PC-3 (cell line): ENCODE data around the gene CPA2. TPM values are rescaled to one million over a fixed set of nuclear protein-coding genes. Genes with fewer than 3 reads are reported as not detected.
A peak's percentile ranks its signal among the peaks of the same experiment; 100 is the strongest.

Experiments used
- ATAC-seq: fragments of 200-7000 bp; cut with Tn5 transposase; 2 replicates; pipeline ENCODE4 v1.9.1; 2020; ENCODE audit warnings: mild to moderate bottlenecking, moderate library complexity
- BruUV-seq: library from RNA; stranded (reverse); fragments of 400-500 nt; replicated peaks from 2 replicates; lab custom pipeline; 2021; lab: Mats Ljungman, UMichigan
- CTCF ChIA-PET: fragments of 300-600 bp; sonication (Branson Sonifier 250); formaldehyde crosslinking; loops from one replicate; lab custom pipeline; 2022; ENCODE audit warnings: antibody characterized with exemption; lab: Charles Lee
- POLR2A ChIA-PET: fragments of 300-600 bp; sonication (Branson Sonifier 250); formaldehyde crosslinking; loops from one replicate; lab custom pipeline; 2022; ENCODE audit warnings: antibody characterized with exemption; ENCODE audit not compliant: unreplicated experiment; lab: Charles Lee
- DNase-seq: peaks from one replicate; pipeline ENCODE4 v3.0.0-alpha.2; 2015
- H2AFZ ChIP-seq: fragments of 300-600 bp; sonication (generic); 2 replicates; pipeline ENCODE4 v1.6.0; 2016; ENCODE audit warnings: antibody characterized with exemption, low read length
- H3F3A ChIP-seq: fragments of 300-600 bp; sonication (generic); one replicate; pipeline ENCODE4 v1.6.0; 2017; ENCODE audit warnings: antibody characterized with exemption, low read length, control low read depth, mild to moderate bottlenecking; ENCODE audit not compliant: unreplicated experiment
- H3K27ac ChIP-seq: fragments of 300-600 bp; sonication (generic); 2 replicates; pipeline ENCODE4 v1.5.1; 2016; ENCODE audit warnings: mild to moderate bottlenecking, low read length
- H3K27me3 ChIP-seq: fragments of 300-600 bp; sonication (generic); 2 replicates; pipeline ENCODE4 v1.6.1; 2016; ENCODE audit warnings: low read length, mixed read lengths
- H3K36me3 ChIP-seq: fragments of 300-600 bp; sonication (generic); 2 replicates; pipeline ENCODE4 v1.6.1; 2016; ENCODE audit warnings: low read depth, mixed run types, low read length, mixed read lengths
- H3K4me1 ChIP-seq: fragments of 300-600 bp; sonication (generic); 2 replicates; pipeline ENCODE4 v1.5.1; 2016; ENCODE audit warnings: low read length; ENCODE audit not compliant: insufficient read depth
- H3K4me2 ChIP-seq: fragments of 300-600 bp; sonication (generic); 2 replicates; pipeline ENCODE4 v1.6.0; 2016; ENCODE audit warnings: low read length
- H3K4me3 ChIP-seq: fragments of 300-600 bp; sonication (generic); 2 replicates; pipeline ENCODE4 v1.5.1; 2016; ENCODE audit warnings: mild to moderate bottlenecking, low read length, mixed read lengths
- H3K79me2 ChIP-seq: fragments of 300-600 bp; sonication (generic); 2 replicates; pipeline ENCODE4 v1.6.1; 2017; ENCODE audit warnings: low read length, mixed read lengths
- H3K9ac ChIP-seq: fragments of 300-600 bp; sonication (generic); 2 replicates; pipeline ENCODE4 v1.6.0; 2016; ENCODE audit warnings: mild to moderate bottlenecking, low read length
- H3K9me2 ChIP-seq: fragments of 300-600 bp; sonication (generic); replicated peaks from 2 replicates; pipeline ENCODE4 v1.6.1; 2016; ENCODE audit warnings: mixed run types, low read length, mixed read lengths
- H3K9me3 ChIP-seq: fragments of 300-600 bp; sonication (generic); 2 replicates; pipeline ENCODE4 v1.6.1; 2016; ENCODE audit warnings: low read length, mixed read lengths
- H4K20me1 ChIP-seq: fragments of 300-600 bp; sonication (generic); 2 replicates; pipeline ENCODE4 v1.6.1; 2016; ENCODE audit warnings: low read length, mixed read lengths
- EZH2 ChIP-seq: fragments of 300-600 bp; sonication (generic); IDR thresholded peaks from one replicate; pipeline ENCODE4 v1.6.1; 2017; ENCODE audit warnings: antibody characterized with exemption, mild to moderate bottlenecking, low read length; ENCODE audit not compliant: unreplicated experiment
- EZH2phosphoT487 ChIP-seq: fragments of 300-600 bp; sonication (generic); IDR thresholded peaks from 2 replicates; pipeline ENCODE4 v1.6.1; 2018; ENCODE audit warnings: mild to moderate bottlenecking, antibody characterized with exemption, low read length, borderline replicate concordance
- intact Hi-C: fragments of 100-400 bp; cut with micrococcal nuclease; formaldehyde crosslinking; loops from 2 replicates; pipeline ENCODE4 v1.9.0; 2023
- total RNA-seq: library from RNA; depleted of rRNA; stranded (reverse); fragments of >200 nt; gene quantifications from 2 replicates; pipeline ENCODE4 v1.2.3, GENCODE V29; 2014
- TF ChIP-seq, protein P1 (sequence below): fragments of 300-600 bp; sonication (generic); conservative IDR thresholded peaks from 2 replicates; pipeline ENCODE4 v1.5.1; 2017; ENCODE audit warnings: antibody characterized with exemption, low read depth, mild to moderate bottlenecking, low read length

The CPA2 gene
- total RNA-seq, 1 experiment from 2014 or later, result not detected

DNA sequence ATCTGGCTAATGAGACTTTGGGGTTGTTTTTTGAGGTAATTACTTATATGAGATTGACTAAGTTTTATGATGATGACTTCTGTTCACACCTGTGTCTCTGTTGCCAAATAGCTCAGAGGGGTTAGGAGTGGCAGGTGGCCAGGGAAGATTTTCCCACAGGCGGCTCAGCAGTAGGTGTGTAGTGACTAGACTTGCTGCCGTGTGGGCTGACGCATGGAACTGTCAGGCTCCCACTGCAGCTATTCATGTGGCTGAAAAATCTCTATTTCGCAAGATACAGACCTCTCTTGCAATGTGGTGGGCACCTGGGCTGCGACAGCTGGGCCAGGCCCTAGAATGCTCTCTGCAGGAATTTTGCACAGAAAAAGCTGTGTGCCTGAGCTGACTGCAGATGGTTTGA, 27.7 kb downstream of the CPA2 start:
- ChIA-PET POLR2A (no interaction called here), CTCF (no interaction called here)
- Histone ChIP-seq H3K4me3 (peak overlapping the region; percentile 38; the same call in 1 of the 2 replicates), H3K4me1 (peaks cover 37% of the 10 kb centered on the region), H3K9me3 (peaks cover 8% of the 10 kb centered on the region; the same call in 1 of the 2 replicates), H3K9me2 (no peaks in the 10 kb centered on the region), H4K20me1 (no peaks in the 10 kb centered on the region), H3K36me3 (no peaks in the 10 kb centered on the region; the same call in 1 of the 2 replicates), H3K79me2 (peaks cover 14% of the 10 kb centered on the region; the same call in 1 of the 2 replicates), H3K4me2 (peak overlapping the region; percentile 45; the same call in 1 of the 2 replicates), H3K27me3 (no peaks in the 10 kb centered on the region), H3K27ac (no peak overlapping the region), H3F3A (no peaks in the 10 kb centered on the region), H2AFZ (no peak overlapping the region), H3K9ac (no peak overlapping the region)
- intact Hi-C loops, result loop anchor here (5.0 kb wide), 1 partner anchor 52 kb away; no protein-coding TSS in a partner anchor
- DNase-seq, result no peak
- BruUV-seq, result no TSS peak
- TF ChIP-seq EZH2, result no peak
- TF ChIP-seq, protein P1, sequence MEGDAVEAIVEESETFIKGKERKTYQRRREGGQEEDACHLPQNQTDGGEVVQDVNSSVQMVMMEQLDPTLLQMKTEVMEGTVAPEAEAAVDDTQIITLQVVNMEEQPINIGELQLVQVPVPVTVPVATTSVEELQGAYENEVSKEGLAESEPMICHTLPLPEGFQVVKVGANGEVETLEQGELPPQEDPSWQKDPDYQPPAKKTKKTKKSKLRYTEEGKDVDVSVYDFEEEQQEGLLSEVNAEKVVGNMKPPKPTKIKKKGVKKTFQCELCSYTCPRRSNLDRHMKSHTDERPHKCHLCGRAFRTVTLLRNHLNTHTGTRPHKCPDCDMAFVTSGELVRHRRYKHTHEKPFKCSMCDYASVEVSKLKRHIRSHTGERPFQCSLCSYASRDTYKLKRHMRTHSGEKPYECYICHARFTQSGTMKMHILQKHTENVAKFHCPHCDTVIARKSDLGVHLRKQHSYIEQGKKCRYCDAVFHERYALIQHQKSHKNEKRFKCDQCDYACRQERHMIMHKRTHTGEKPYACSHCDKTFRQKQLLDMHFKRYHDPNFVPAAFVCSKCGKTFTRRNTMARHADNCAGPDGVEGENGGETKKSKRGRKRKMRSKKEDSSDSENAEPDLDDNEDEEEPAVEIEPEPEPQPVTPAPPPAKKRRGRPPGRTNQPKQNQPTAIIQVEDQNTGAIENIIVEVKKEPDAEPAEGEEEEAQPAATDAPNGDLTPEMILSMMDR, result no peak
- TF ChIP-seq EZH2phosphoT487, result no peak
- ATAC-seq, result no peak

DNA sequence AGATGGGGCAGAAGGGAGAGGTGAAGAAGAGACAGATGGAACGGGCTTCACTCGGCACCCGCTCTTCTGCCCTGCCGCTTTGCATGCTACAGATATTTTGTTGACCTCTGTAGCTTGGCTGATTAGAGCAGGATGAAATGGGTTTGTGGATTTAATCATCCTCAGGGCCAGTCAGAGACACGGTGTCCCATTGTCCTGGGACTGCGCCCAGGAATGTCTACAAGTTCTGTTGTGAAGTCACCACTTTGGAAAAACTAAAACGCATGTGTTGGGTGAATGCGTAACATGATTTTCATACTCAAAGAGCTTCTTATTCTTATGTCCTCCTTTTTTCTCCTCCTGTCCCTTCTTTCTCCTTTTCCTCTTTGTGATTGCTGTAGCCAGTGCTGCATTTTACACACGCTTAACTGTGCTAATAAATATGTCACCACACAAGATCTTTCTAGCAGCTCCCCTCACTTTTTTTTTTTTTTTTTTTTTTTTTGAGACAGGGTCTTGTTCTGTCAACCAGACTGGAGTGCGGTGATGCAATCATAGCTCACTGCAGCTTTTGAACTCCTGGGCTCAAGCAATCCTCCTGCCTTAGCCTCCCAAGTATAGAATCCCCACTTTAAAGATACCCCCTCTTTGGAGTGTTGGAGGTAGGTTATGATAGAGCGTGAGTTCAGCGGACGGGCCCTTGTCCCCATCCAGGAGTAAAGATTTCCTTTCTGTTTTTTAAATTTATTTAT, 29.7 kb downstream of the CPA2 start:
- Histone ChIP-seq H3K36me3 (no peaks in the 10 kb centered on the region; the same call in 1 of the 2 replicates), H4K20me1 (no peaks in the 10 kb centered on the region), H3K79me2 (peaks cover 14% of the 10 kb centered on the region; the same call in 1 of the 2 replicates), H3K4me3 (no peak overlapping the region), H3K27me3 (no peaks in the 10 kb centered on the region), H3F3A (no peaks in the 10 kb centered on the region), H2AFZ (no peak overlapping the region), H3K27ac (no peak overlapping the region), H3K9ac (no peak overlapping the region), H3K9me2 (no peaks in the 10 kb centered on the region), H3K4me2 (no peak overlapping the region), H3K9me3 (peaks cover 8% of the 10 kb centered on the region; the same call in 1 of the 2 replicates), H3K4me1 (peaks cover 25% of the 10 kb centered on the region)
- intact Hi-C loops, result no loop called here
- TF ChIP-seq EZH2, result no peak
- no TSS peak for BruUV-seq
- ChIA-PET CTCF (no interaction called here), POLR2A (interaction anchor here (0.6 to 0.8 kb wide), 2 partner anchors 8 to 456 kb away, joined by 13 to 19 read pairs; no protein-coding TSS in a partner anchor)
- DNase-seq (no peak), ATAC-seq (no peak)

DNA sequence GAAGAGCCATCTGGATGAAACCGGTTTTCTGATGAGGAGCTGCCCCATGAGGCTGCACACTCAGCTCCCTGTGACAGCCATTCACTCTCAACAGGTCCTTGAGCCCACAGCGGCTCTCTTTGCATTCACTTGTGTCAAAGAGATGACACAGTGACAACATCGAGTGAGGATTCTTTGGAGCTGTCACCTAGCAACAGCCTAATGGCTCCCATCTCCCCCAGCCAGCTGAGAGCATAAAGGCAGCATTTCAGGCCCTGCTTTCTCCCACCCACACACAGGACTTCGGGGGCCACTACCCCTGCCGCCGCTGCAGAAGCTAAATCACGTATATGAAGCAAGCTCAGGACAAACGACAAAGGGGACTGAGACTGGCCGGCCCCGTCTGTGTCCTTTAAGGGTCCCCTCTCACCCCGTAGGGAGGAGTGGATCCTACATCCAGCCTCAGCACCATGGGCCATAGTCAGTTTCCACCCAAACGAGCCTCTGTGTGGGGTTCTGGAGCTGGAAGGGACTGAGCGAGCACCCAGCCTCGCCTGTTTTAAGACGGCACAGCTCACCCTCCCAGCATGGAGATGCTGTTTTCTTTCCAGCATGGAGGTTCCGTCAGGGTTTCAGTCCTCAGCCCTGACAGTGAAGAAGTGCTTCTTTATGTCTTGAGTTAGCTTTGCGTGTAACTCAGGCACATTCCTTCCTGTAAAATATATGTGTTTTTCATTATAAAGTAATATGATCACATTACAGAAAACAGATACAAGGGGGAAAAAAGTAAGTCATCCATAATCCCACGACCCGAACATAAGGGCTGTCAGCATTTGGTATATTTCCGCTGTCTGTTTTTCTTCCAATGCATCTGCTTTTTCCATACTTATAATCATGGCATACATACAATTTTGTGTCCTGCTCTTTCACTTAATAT, 31.2 kb downstream of the CPA2 start:
- Histone ChIP-seq H3K9me3 (peaks cover 8% of the 10 kb centered on the region; the same call in 1 of the 2 replicates), H3K36me3 (no peaks in the 10 kb centered on the region; the same call in 1 of the 2 replicates), H4K20me1 (no peaks in the 10 kb centered on the region), H3K4me2 (no peak overlapping the region), H3F3A (no peaks in the 10 kb centered on the region), H3K27ac (no peak overlapping the region), H3K27me3 (no peaks in the 10 kb centered on the region), H2AFZ (no peak overlapping the region), H3K9ac (no peak overlapping the region), H3K9me2 (no peaks in the 10 kb centered on the region), H3K79me2 (peaks cover 14% of the 10 kb centered on the region; the same call in 1 of the 2 replicates), H3K4me1 (peaks cover 14% of the 10 kb centered on the region), H3K4me3 (no peak overlapping the region)
- intact Hi-C loops, result no loop called here
- ATAC-seq (no peak), DNase-seq (no peak)
- TF ChIP-seq, protein P1, result no peak
- TF ChIP-seq EZH2phosphoT487 (no peak), EZH2 (no peak)
- ChIA-PET POLR2A (no interaction called here), CTCF (no interaction called here)
- BruUV-seq, result no TSS peak
